Motor neuron (in vitro differentiated cells): ENCODE data around the gene FOXN3. TPM values are rescaled to one million over a fixed set of nuclear protein-coding genes. Genes with fewer than 3 reads are reported as not detected.

ENCODE experiments used
- ATAC-seq, 8 experiments: fragments of 200-7000 bp; cut with Tn5 transposase; replicated peaks in 6 of 8; 2 replicates each; pipeline ENCODE4 v1.8.0; 2021; ENCODE audit warnings: mild to moderate bottlenecking in 8 of 8, moderate library complexity in 8 of 8
- H3K27ac ChIP-seq, 2 donors: fragments of 250-450 bp; sonication (Bioruptor Pico); 2 replicates each; pipeline ENCODE4 v1.9.0; 2021; ENCODE audit warnings: antibody characterized with exemption in 2 of 2, mild to moderate bottlenecking in 2 of 2, moderate library complexity in 1 of 2
- H3K4me1 ChIP-seq, 2 donors: fragments of 250-450 bp; sonication (Bioruptor Pico); replicated peaks in 1 of 2; 2 replicates each; pipeline ENCODE4 v1.6.1; 2021; ENCODE audit warnings: antibody characterized with exemption in 2 of 2, mild to moderate bottlenecking in 2 of 2, moderate library complexity in 1 of 2
- H3K4me3 ChIP-seq, 5 donors: fragments of 250-450 bp; sonication (Bioruptor Pico); 2 replicates each; pipeline ENCODE4 v1.9.0; 2021; ENCODE audit warnings: antibody characterized with exemption in 5 of 5, mild to moderate bottlenecking in 5 of 5, moderate library complexity in 4 of 5
- WGBS, 10 experiments: fragments of 450-650 bp; shearing (Covaris generic); methylation state at CpG; one replicate each; pipeline ENCODE4 v1.0.0; 2022; 5-methylcytosine and 5-hydroxymethylcytosine counted together
- in situ Hi-C, 9 experiments: fragments of 400-800 bp; cut with MboI; loops; one replicate each; pipeline ENCODE4 v1.15.0; 2021; ENCODE audit warnings: low sequenced_read_pairs in 9 of 9, low pct_unique_long_range_greater_than_20kb in 2 of 9; ENCODE audit not compliant: unreplicated experiment in 9 of 9
- total RNA-seq, 8 experiments: library from RNA; unstranded; fragments of 300-600 nt; gene quantifications; 2 replicates each; pipeline versions ENCODE4 v1.2.3 to v1.2.4, GENCODE V29; 2022

Gene FOXN3
- total RNA-seq, 8 experiments from 2014 or later: 20.2 to 75.8 (median 26.8) TPM

GRCh38 chr14:89139404-89140247 lies 277.4 kb downstream of the FOXN3 start:
- Histone ChIP-seq H3K4me1 (peaks cover 7% of the 10 kb centered on the region in 2 donors), H3K27ac (no peak overlapping the region), H3K4me3 (no peak overlapping the region)
- ATAC-seq: peak in 5 of 8 experiments; percentile 27 to 58 (median 51)
- in situ Hi-C loops: no loop called here
- WGBS, 10 experiments: 16 to 89% (median 54%) methylated on average over 1 to 11 of the region's 14 CpGs

GRCh38 chr14:89138846-89139245 lies 278.2 kb downstream of the FOXN3 start:
- ATAC-seq: no peak
- H3K27ac ChIP-seq: no peak overlapping the region
- WGBS, 10 experiments: 60 to 100% (median 80%) methylated on average over 1 to 3 of the region's 7 CpGs; no CpG with 5 or more reads in 5 of the 10 experiments
- H3K4me1 ChIP-seq: peaks cover 7% of the 10 kb centered on the region in 2 donors
- in situ Hi-C loops: no loop called here
- no peak overlapping the region for H3K4me3 ChIP-seq

- Histone ChIP-seq H3K27ac (no peak overlapping the region), H3K4me3 (no peak overlapping the region), H3K4me1 (peaks cover 7% of the 10 kb centered on the region in 2 donors)
- in situ Hi-C loops: no loop called here
- WGBS, 10 experiments: 23 to 100% (median 84%) methylated on average over 1 to 5 of the region's 7 CpGs; no CpG with 5 or more reads in 3 of the 10 experiments
- peak in 2 of 8 experiments; percentile 91 to 95 for ATAC-seq
Measured at GRCh38 chr14:89137526-89138163, 279.4 kb downstream of the FOXN3 start.

- Histone ChIP-seq H3K4me3 (no peak overlapping the region), H3K27ac (no peak overlapping the region), H3K4me1 (peaks cover 7% of the 10 kb centered on the region in 2 donors)
- in situ Hi-C loops: no loop called here
- 38 to 96% (median 87%) methylated on average over 1 to 3 of the region's 3 CpGs for WGBS, 10 experiments
- no peak for ATAC-seq
Measured at GRCh38 chr14:89136587-89136986, 280.4 kb downstream of the FOXN3 start.

- H3K4me1 ChIP-seq: peaks cover 2 to 4% of the 10 kb centered on the region in 2 donors
- H3K4me3 ChIP-seq: no peak overlapping the region
- no peak for ATAC-seq
- 40 to 100% (median 84%) methylated on average over 1 to 2 of the region's 2 CpGs; no CpG with 5 or more reads in 3 of the 10 experiments for WGBS, 10 experiments
- no peak overlapping the region for H3K27ac ChIP-seq
- in situ Hi-C loops: no loop called here
Measured at GRCh38 chr14:89134640-89135039, 282.4 kb downstream of the FOXN3 start.

GRCh38 chr14:89131004-89131750 lies 285.9 kb downstream of the FOXN3 start:
- no peaks in the 10 kb centered on the region for H3K4me1 ChIP-seq
- no peak overlapping the region for H3K27ac ChIP-seq
- no peak overlapping the region for H3K4me3 ChIP-seq
- WGBS, 10 experiments: 19 to 100% (median 78%) methylated on average over 1 to 6 of the region's 6 CpGs; no CpG with 5 or more reads in 2 of the 10 experiments
- ATAC-seq: no peak
- in situ Hi-C loops: no loop called here

- Histone ChIP-seq H3K4me1 (no peaks in the 10 kb centered on the region), H3K4me3 (no peak overlapping the region), H3K27ac (no peak overlapping the region)
- in situ Hi-C loops: no loop called here
- ATAC-seq: no peak
- 89 to 100% (median 92%) methylated on average over 1 to 6 of the region's 6 CpGs; no CpG with 5 or more reads in 2 of the 10 experiments for WGBS, 10 experiments
Measured at GRCh38 chr14:89129570-89129969, 287.5 kb downstream of the FOXN3 start.

GRCh38 chr14:89128311-89129026 lies 288.6 kb downstream of the FOXN3 start:
- in situ Hi-C loops: no loop called here
- Histone ChIP-seq H3K4me3 (no peak overlapping the region), H3K4me1 (no peaks in the 10 kb centered on the region), H3K27ac (no peak overlapping the region)
- WGBS, 10 experiments: 4 to 96% (median 84%) methylated on average over 2 to 10 of the region's 10 CpGs
- peak in 3 of 8 experiments; percentile 62 to 94 (median 87) for ATAC-seq

- Histone ChIP-seq H3K4me1 (peaks cover 14 to 15% of the 10 kb centered on the region in 2 donors), H3K4me3 (no peak overlapping the region), H3K27ac (no peak overlapping the region)
- WGBS, 10 experiments: 20 to 100% (median 67%) methylated on average over 1 to 4 of the region's 4 CpGs; no CpG with 5 or more reads in 1 of the 10 experiments
- ATAC-seq: no peak
- in situ Hi-C loops: no loop called here
Measured at GRCh38 chr14:89126461-89126860, 290.6 kb downstream of the FOXN3 start.

- WGBS, 10 experiments: 20 to 100% (median 79%) methylated on average over 1 to 4 of the region's 4 CpGs; no CpG with 5 or more reads in 1 of the 10 experiments
- in situ Hi-C loops: no loop called here
- Histone ChIP-seq H3K4me1 (peaks cover 18% of the 10 kb centered on the region in 2 donors), H3K27ac (no peak overlapping the region), H3K4me3 (no peak overlapping the region)
- no peak for ATAC-seq
Measured at GRCh38 chr14:89125216-89125615, 291.8 kb downstream of the FOXN3 start.

- H3K27ac ChIP-seq: no peak overlapping the region
- no peak for ATAC-seq
- in situ Hi-C loops: no loop called here
- H3K4me3 ChIP-seq: no peak overlapping the region
- peaks cover 18% of the 10 kb centered on the region in 2 donors for H3K4me1 ChIP-seq
- WGBS, 10 experiments: 29 to 100% (median 60%) methylated on average over 1 of the region's 1 CpG; no CpG with 5 or more reads in 3 of the 10 experiments
Measured at GRCh38 chr14:89123851-89124250, 293.2 kb downstream of the FOXN3 start.

GRCh38 chr14:89123215-89123614 lies 293.8 kb downstream of the FOXN3 start:
- no peak overlapping the region for H3K4me3 ChIP-seq
- H3K4me1 ChIP-seq: peaks cover 18% of the 10 kb centered on the region in 2 donors
- in situ Hi-C loops: no loop called here
- 53 to 100% (median 88%) methylated on average over 2 to 9 of the region's 10 CpGs; no CpG with 5 or more reads in 3 of the 10 experiments for WGBS, 10 experiments
- no peak overlapping the region for H3K27ac ChIP-seq
- no peak for ATAC-seq
